AG08395 (cell line): ENCODE measurements around the gene CAPZA2.
"Not testable (repeated sequence)": the region's sequence is repeated elsewhere in the genome, so short reads cannot be mapped to it uniquely, and the experiment has no call there.

Experiments used
- DNase-seq: peaks from one replicate; pipeline ENCODE4 v3.0.0; 2012; ENCODE audit warnings: mixed read lengths, low spot score

Gene CAPZA2

GRCh38 chr7:116955340-116955739 lies 93.0 kb downstream of the CAPZA2 start:
- no peak for DNase-seq

- no peak for DNase-seq
Measured at GRCh38 chr7:116955801-116956476, 93.6 kb downstream of the CAPZA2 start.

- DNase-seq = no peak
Measured at GRCh38 chr7:116956477-116956804, 94.1 kb downstream of the CAPZA2 start.

GRCh38 chr7:116957874-116958273 lies 95.5 kb downstream of the CAPZA2 start:
- no peak for DNase-seq

GRCh38 chr7:116961966-116962673 lies 99.7 kb downstream of the CAPZA2 start:
- not testable (repeated sequence) for DNase-seq

GRCh38 chr7:116963234-116963633 lies 100.8 kb downstream of the CAPZA2 start:
- no peak for DNase-seq

GRCh38 chr7:116966601-116967000 lies 104.2 kb downstream of the CAPZA2 start:
- no peak for DNase-seq

- DNase-seq = no peak
Measured at GRCh38 chr7:116967254-116967922, 105.0 kb downstream of the CAPZA2 start.

GRCh38 chr7:116967983-116968382 lies 105.6 kb downstream of the CAPZA2 start:
- DNase-seq = no peak

GRCh38 chr7:116968631-116969030 lies 106.2 kb downstream of the CAPZA2 start:
- DNase-seq = no peak

GRCh38 chr7:116969371-116969902 lies 107.0 kb downstream of the CAPZA2 start:
- no peak for DNase-seq

- no peak for DNase-seq
Measured at GRCh38 chr7:116970238-116970910, 108.0 kb downstream of the CAPZA2 start.

- DNase-seq = not testable (repeated sequence)
Measured at GRCh38 chr7:116971153-116971552, 108.8 kb downstream of the CAPZA2 start.
